Measurements from ENCODE around the gene GGT5.
"Not testable (repeated sequence)": the region's sequence is repeated elsewhere in the genome, so short reads cannot be mapped to it uniquely, and the experiment has no call there.

GRCh38 chr22:24292202-24292830 lies 47.4 kb upstream of the GGT5 start:
- TF ChIP-seq CTCF (conservative IDR thresholded peaks at IDR 0.05 in 1 of 2, IDR thresholded peaks at IDR 0.05 in 1 of 2; ENCODE audit: low read depth in 1 of 2, low read length in 2 of 2); EZH2 (IDR thresholded peaks at IDR 0.05; ENCODE audit: low read length, missing control alignments): not testable (repeated sequence)

Measured in fibroblast of lung (primary cell).